ENCODE results near the gene DNPEP.
A peak's percentile ranks its signal among the peaks of the same experiment; 100 is the strongest.
"Not testable (repeated sequence)": the region's sequence is repeated elsewhere in the genome, so short reads cannot be mapped to it uniquely, and the experiment has no call there.

Gene DNPEP

DNA sequence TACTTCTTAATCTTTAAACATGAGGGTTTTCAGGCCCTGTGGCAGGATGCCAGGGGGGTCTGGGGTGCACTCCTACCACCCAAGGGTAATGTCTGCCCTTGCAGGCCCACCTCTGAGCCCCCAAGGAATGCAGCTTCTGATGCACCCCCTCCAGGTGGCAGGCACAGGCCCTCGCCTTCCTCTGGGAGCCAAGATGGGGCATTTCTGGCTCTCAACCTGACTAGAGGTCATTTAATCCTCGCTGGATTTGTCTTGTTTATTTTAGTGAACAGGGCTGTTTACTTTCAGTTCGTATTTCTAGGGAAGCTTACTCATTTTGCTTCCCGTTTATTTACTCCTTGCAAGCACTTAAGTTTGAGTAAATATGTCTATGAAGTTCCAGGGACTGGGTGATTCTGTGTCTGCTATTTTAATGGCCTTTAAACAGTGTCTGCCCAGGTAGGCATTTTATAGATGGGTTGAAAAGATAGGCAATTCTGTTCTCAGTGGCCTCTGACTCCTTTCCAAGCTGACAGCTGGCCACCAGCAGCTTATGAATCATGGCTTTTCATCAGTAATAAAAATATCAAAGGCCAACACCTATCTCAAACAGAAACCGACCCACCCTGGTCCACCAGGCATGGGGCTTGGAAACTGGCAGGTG is 11.1 kb upstream of the DNPEP start:
- no peak overlapping the region for H3K27ac ChIP-seq
- CTCF ChIA-PET: interaction anchor here (1.3 kb wide), 1 partner anchor 131 kb away, joined by 3 read pairs; no protein-coding TSS in a partner anchor
- no peak for DNase-seq (ENCODE audit: low spot score)
- TF ChIP-seq CTCF (conservative IDR thresholded peaks at IDR 0.05; ENCODE audit: low read depth): no peak
- POLR2A ChIA-PET (ENCODE audit: low non-redundant PET): no interaction called here

GRCh38 chr2:219396863-219397457 is 9.2 kb upstream of the DNPEP start:
- no peak overlapping the region for H3K27ac ChIP-seq
- DNase-seq (ENCODE audit: low spot score): no peak
- no peak for TF ChIP-seq CTCF (conservative IDR thresholded peaks at IDR 0.05; ENCODE audit: low read depth)
- ChIA-PET POLR2A (ENCODE audit: low non-redundant PET) (no interaction called here), CTCF (interaction anchor here (1.4 kb wide), 1 partner anchor 133 kb away, joined by 5 read pairs; no protein-coding TSS in a partner anchor)

DNA sequence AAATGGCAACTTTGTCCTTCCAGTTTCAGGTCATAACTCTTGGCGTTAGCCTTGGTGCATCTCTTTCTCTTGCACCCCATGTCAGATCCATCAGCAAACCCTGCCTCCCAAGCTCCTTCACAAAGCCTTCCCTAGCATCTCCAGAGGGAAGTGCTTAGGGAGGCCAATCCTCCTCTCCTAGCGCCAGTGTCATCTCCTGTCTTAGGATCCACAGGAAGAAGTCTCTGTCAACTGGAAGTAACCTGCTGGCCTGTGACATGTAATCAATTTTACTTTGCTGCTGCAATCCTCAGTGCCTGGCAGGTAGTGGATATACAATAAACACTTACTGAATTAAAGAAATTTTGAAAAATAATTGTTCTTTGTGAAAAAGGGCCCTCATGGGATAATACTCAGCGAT is 7.9 kb upstream of the DNPEP start:
- TF ChIP-seq CTCF (conservative IDR thresholded peaks at IDR 0.05; ENCODE audit: low read depth): no peak
- ChIA-PET CTCF (interaction anchor here (0.7 kb wide), 1 partner anchor 118 kb away, joined by 3 read pairs; no protein-coding TSS in a partner anchor), POLR2A (ENCODE audit: low non-redundant PET) (no interaction called here)
- no peak for DNase-seq (ENCODE audit: low spot score)
- H3K27ac ChIP-seq: no peak overlapping the region

DNA sequence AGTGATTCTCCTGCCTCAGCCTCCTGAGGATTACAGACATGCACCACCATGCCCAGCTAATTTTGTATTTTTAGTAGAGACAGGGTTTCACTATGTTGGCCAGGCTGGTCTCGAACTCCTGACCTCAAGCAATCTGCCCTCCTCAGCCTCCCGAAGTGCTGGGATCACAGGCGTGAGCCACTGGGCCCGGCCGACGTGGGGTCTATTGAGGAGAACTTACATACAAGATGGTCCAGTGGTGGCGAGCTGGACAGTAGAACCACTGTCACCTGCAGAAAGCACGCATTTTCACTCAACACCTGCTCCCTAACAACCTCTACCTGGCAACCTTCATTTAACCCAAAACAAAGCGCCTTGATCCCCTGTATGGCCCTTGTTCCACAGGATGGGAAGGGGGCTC is 7.3 kb upstream of the DNPEP start:
- POLR2A ChIA-PET (ENCODE audit: low non-redundant PET); DNase-seq (ENCODE audit: low spot score); H3K27ac ChIP-seq: not testable (repeated sequence)
- CTCF ChIA-PET: interaction anchor here (0.7 kb wide), 1 partner anchor 117 kb away, joined by 3 read pairs; no protein-coding TSS in a partner anchor

- ChIA-PET POLR2A (ENCODE audit: low non-redundant PET) (no interaction called here), CTCF (interaction anchor here (1.0 to 1.2 kb wide), 2 partner anchors 10 to 99 kb away, joined by 3 read pairs; no protein-coding TSS in a partner anchor)
- no peak overlapping the region for H3K27ac ChIP-seq
- TF ChIP-seq CTCF (conservative IDR thresholded peaks at IDR 0.05; ENCODE audit: low read depth): no peak
- DNase-seq (ENCODE audit: low spot score): no peak
These were observed 5.0 kb upstream of the DNPEP start for GRCh38 chr2:219392754-219393153.

- no peak for DNase-seq (ENCODE audit: low spot score)
- TF ChIP-seq CTCF (conservative IDR thresholded peaks at IDR 0.05; ENCODE audit: low read depth): no peak
- ChIA-PET CTCF (interaction anchor here (0.6 to 1.7 kb wide), 7 partner anchors 14 to 229 kb away, joined by 3 to 8 read pairs (median 3); no protein-coding TSS in a partner anchor), POLR2A (ENCODE audit: low non-redundant PET) (interaction anchor here (0.6 to 1.0 kb wide), 2 partner anchors 9 to 15 kb away, joined by 3 to 7 read pairs; no protein-coding TSS in a partner anchor)
- H3K27ac ChIP-seq: peak overlapping the region; percentile 93
These were observed 1.1 kb upstream of the DNPEP start for GRCh38 chr2:219388907-219389156.

All from RWPE1 (cell line).